Activated naive CD8-positive, alpha-beta T cell treated with anti-CD3 and anti-CD28 coated beads, Interleukin-2, amount 50 U/mL, for 24 hours (primary cell): ENCODE data around the gene MYH9.
"Not testable (repeated sequence)": the region's sequence is repeated elsewhere in the genome, so short reads cannot be mapped to it uniquely, and the experiment has no call there.

ENCODE experiments used
- ATAC-seq: fragments of 150-1000 bp; cut with Tn5 transposase; one replicate; pipeline ENCODE4 v1.10.0; 2021
- DNase-seq: peaks from one replicate; pipeline ENCODE4 v3.0.0; 2021
- H3K27ac Mint-ChIP-seq: one replicate; pipeline ENCODE4 v1.8.0; 2021; ENCODE audit warnings: mild to moderate bottlenecking, mixed read lengths
- H3K27me3 Mint-ChIP-seq: one replicate; pipeline ENCODE4 v1.8.0; 2021; ENCODE audit warnings: mixed read lengths
- H3K36me3 Mint-ChIP-seq: one replicate; pipeline ENCODE4 v1.8.0; 2021; ENCODE audit warnings: low read depth, mixed read lengths
- H3K4me1 Mint-ChIP-seq: one replicate; pipeline ENCODE4 v1.8.0; 2021; ENCODE audit warnings: mixed read lengths
- H3K4me3 Mint-ChIP-seq: one replicate; pipeline ENCODE4 v1.8.0; 2021; ENCODE audit warnings: mild to moderate bottlenecking, moderate library complexity, mixed read lengths
- H3K9me3 Mint-ChIP-seq: one replicate; pipeline ENCODE4 v1.8.0; 2021; ENCODE audit warnings: mixed read lengths

MYH9 gene

GRCh38 chr22:36404446-36404845, 16.7 kb upstream of the MYH9 start:
- Mint-ChIP-seq H3K27me3 (no peaks in the 10 kb centered on the region), H3K36me3 (no peaks in the 10 kb centered on the region), H3K4me1 (peaks cover 52% of the 10 kb centered on the region), H3K4me3 (no peak overlapping the region), H3K27ac (no peak overlapping the region), H3K9me3 (no peaks in the 10 kb centered on the region)
- no peak for DNase-seq
- ATAC-seq: no peak

- Mint-ChIP-seq H3K27ac (no peak overlapping the region), H3K4me3 (no peak overlapping the region), H3K4me1 (peaks cover 39% of the 10 kb centered on the region), H3K9me3 (no peaks in the 10 kb centered on the region), H3K36me3 (no peaks in the 10 kb centered on the region), H3K27me3 (no peaks in the 10 kb centered on the region)
- ATAC-seq (no peak), DNase-seq (no peak)
These were observed 11.7 kb upstream of the MYH9 start for GRCh38 chr22:36399472-36399778.

GRCh38 chr22:36398601-36399471, 11.1 kb upstream of the MYH9 start:
- Mint-ChIP-seq H3K9me3 (no peaks in the 10 kb centered on the region), H3K27me3 (no peaks in the 10 kb centered on the region), H3K36me3 (no peaks in the 10 kb centered on the region), H3K4me1 (peaks cover 38% of the 10 kb centered on the region), H3K27ac (no peak overlapping the region), H3K4me3 (no peak overlapping the region)
- DNase-seq (no peak), ATAC-seq (no peak)

- no peaks in the 10 kb centered on the region for H3K36me3 Mint-ChIP-seq
- no peaks in the 10 kb centered on the region for H3K27me3 Mint-ChIP-seq
- no peak for DNase-seq
- H3K4me3 Mint-ChIP-seq: no peak overlapping the region
- no peak for ATAC-seq
- peak overlapping the region; percentile 64 for H3K27ac Mint-ChIP-seq
- H3K9me3 Mint-ChIP-seq: no peaks in the 10 kb centered on the region
- H3K4me1 Mint-ChIP-seq: peaks cover 36% of the 10 kb centered on the region
These were observed 9.6 kb upstream of the MYH9 start for GRCh38 chr22:36397131-36398093.

GRCh38 chr22:36395915-36396314, 8.1 kb upstream of the MYH9 start:
- Mint-ChIP-seq H3K27ac (no peak overlapping the region), H3K9me3 (no peaks in the 10 kb centered on the region), H3K27me3 (no peaks in the 10 kb centered on the region), H3K36me3 (no peaks in the 10 kb centered on the region), H3K4me3 (no peak overlapping the region), H3K4me1 (peaks cover 37% of the 10 kb centered on the region)
- no peak for ATAC-seq
- DNase-seq: no peak

GRCh38 chr22:36395055-36395849, 7.5 kb upstream of the MYH9 start:
- H3K4me1 Mint-ChIP-seq: peaks cover 39% of the 10 kb centered on the region
- H3K27me3 Mint-ChIP-seq: no peaks in the 10 kb centered on the region
- H3K9me3 Mint-ChIP-seq: no peaks in the 10 kb centered on the region
- H3K27ac Mint-ChIP-seq: no peak overlapping the region
- DNase-seq (no peak), ATAC-seq (no peak)
- H3K36me3 Mint-ChIP-seq: no peaks in the 10 kb centered on the region
- no peak overlapping the region for H3K4me3 Mint-ChIP-seq

- peaks cover 31% of the 10 kb centered on the region for H3K4me1 Mint-ChIP-seq
- no peaks in the 10 kb centered on the region for H3K27me3 Mint-ChIP-seq
- ATAC-seq: no peak
- H3K27ac Mint-ChIP-seq: peak overlapping the region; percentile 31
- no peak for DNase-seq
- peaks cover under 1% of the 10 kb centered on the region for H3K36me3 Mint-ChIP-seq
- no peaks in the 10 kb centered on the region for H3K9me3 Mint-ChIP-seq
- no peak overlapping the region for H3K4me3 Mint-ChIP-seq
These were observed 3.9 kb upstream of the MYH9 start for GRCh38 chr22:36391638-36392037.

- not testable (repeated sequence) for H3K27ac Mint-ChIP-seq, H3K27me3 Mint-ChIP-seq, H3K9me3 Mint-ChIP-seq, DNase-seq, ATAC-seq
- Mint-ChIP-seq H3K4me3 (peak overlapping the region; percentile 82), H3K36me3 (peaks cover 25% of the 10 kb centered on the region), H3K4me1 (peaks cover 36% of the 10 kb centered on the region)
These were observed 1.4 kb upstream of the MYH9 start for GRCh38 chr22:36389122-36389521.

- Mint-ChIP-seq H3K9me3 (no peaks in the 10 kb centered on the region), H3K4me1 (peaks cover 49% of the 10 kb centered on the region), H3K4me3 (peak overlapping the region; percentile 82), H3K27me3 (no peaks in the 10 kb centered on the region), H3K27ac (peak overlapping the region; percentile 42), H3K36me3 (peaks cover 37% of the 10 kb centered on the region)
- ATAC-seq (no peak), DNase-seq (no peak)
These were observed 133 bp downstream of the MYH9 start for GRCh38 chr22:36387709-36387958.

- Mint-ChIP-seq H3K27me3 (no peaks in the 10 kb centered on the region), H3K36me3 (peaks cover 37% of the 10 kb centered on the region), H3K4me3 (peak overlapping the region; percentile 98), H3K9me3 (no peaks in the 10 kb centered on the region), H3K4me1 (peaks cover 53% of the 10 kb centered on the region), H3K27ac (peak overlapping the region; percentile 100)
- DNase-seq: peak; percentile 67
- peak; percentile 3 for ATAC-seq
These were observed 663 bp downstream of the MYH9 start for GRCh38 chr22:36386900-36387708.

- peak overlapping the region; percentile 100 for H3K27ac Mint-ChIP-seq
- H3K36me3 Mint-ChIP-seq: peaks cover 43% of the 10 kb centered on the region
- H3K4me1 Mint-ChIP-seq: peaks cover 56% of the 10 kb centered on the region
- no peaks in the 10 kb centered on the region for H3K9me3 Mint-ChIP-seq
- ATAC-seq (peak; percentile 34), DNase-seq (peak; percentile 74)
- peak overlapping the region; percentile 98 for H3K4me3 Mint-ChIP-seq
- no peaks in the 10 kb centered on the region for H3K27me3 Mint-ChIP-seq
These were observed 1.3 kb downstream of the MYH9 start for GRCh38 chr22:36386351-36386899.

- no peaks in the 10 kb centered on the region for H3K27me3 Mint-ChIP-seq
- peak; percentile 72 for DNase-seq
- peaks cover 44% of the 10 kb centered on the region for H3K36me3 Mint-ChIP-seq
- H3K4me3 Mint-ChIP-seq: peak overlapping the region; percentile 98
- peak overlapping the region; percentile 100 for H3K27ac Mint-ChIP-seq
- no peaks in the 10 kb centered on the region for H3K9me3 Mint-ChIP-seq
- peak; percentile 41 for ATAC-seq
- H3K4me1 Mint-ChIP-seq: peaks cover 63% of the 10 kb centered on the region
These were observed 2.0 kb downstream of the MYH9 start for GRCh38 chr22:36385491-36386350.
